Hematopoietic multipotent progenitor cell treated with erythropoietin and hydrocortisone succinate and interleukin-3 and kit ligand, for 4 days (in vitro differentiated cells): ENCODE measurements around the gene DLEC1.

Experiments used
- DNase-seq: peaks from one replicate; pipeline ENCODE4 v3.0.0-alpha.2; 2015

The DLEC1 gene

GRCh38 chr3:38039101-38039898 is at the start of gene DLEC1:
Gene DLEC1, plus strand, starts transcription at chr3:38039208. Its CDS starts 18 bp downstream, at chr3:38039226.
- peak; percentile 88 for DNase-seq

- no peak for DNase-seq
These were observed 49.1 kb upstream of the DLEC1 start for GRCh38 chr3:37989821-37990480.

- DNase-seq = no peak
These were observed 48.5 kb upstream of the DLEC1 start, which contains the start of gene VILL for GRCh38 chr3:37990527-37990926. Gene VILL, plus strand, starts transcription at chr3:37990786. Its CDS starts 2,887 bp downstream, at chr3:37993673.

- no peak for DNase-seq
These were observed 47.9 kb upstream of the DLEC1 start for GRCh38 chr3:37991109-37991508.

GRCh38 chr3:37991823-37992222 is 47.2 kb upstream of the DLEC1 start:
- no peak for DNase-seq

- DNase-seq = no peak
These were observed 46.5 kb upstream of the DLEC1 start for GRCh38 chr3:37992271-37993066.

GRCh38 chr3:37993067-37993455 is 45.9 kb upstream of the DLEC1 start:
- no peak for DNase-seq

GRCh38 chr3:37993460-37993819 is 45.6 kb upstream of the DLEC1 start:
- DNase-seq = no peak

- DNase-seq = peak; percentile 92
These were observed 45.0 kb upstream of the DLEC1 start for GRCh38 chr3:37993820-37994638.

- DNase-seq = peak; percentile 49
These were observed 44.4 kb upstream of the DLEC1 start for GRCh38 chr3:37994639-37994972.

GRCh38 chr3:37995652-37996641 is 43.1 kb upstream of the DLEC1 start:
- DNase-seq = no peak

- peak; percentile 94 for DNase-seq
These were observed 42.2 kb upstream of the DLEC1 start for GRCh38 chr3:37996785-37997301.

GRCh38 chr3:37997342-37997741 is 41.7 kb upstream of the DLEC1 start:
- DNase-seq = no peak

- no peak for DNase-seq
These were observed 41.1 kb upstream of the DLEC1 start for GRCh38 chr3:37997791-37998370.

- DNase-seq = no peak
These were observed 39.2 kb upstream of the DLEC1 start for GRCh38 chr3:37999836-38000235.

GRCh38 chr3:38000242-38000916 is 38.6 kb upstream of the DLEC1 start:
- no peak for DNase-seq

GRCh38 chr3:38000965-38001455 is 38.0 kb upstream of the DLEC1 start:
- DNase-seq = no peak

- peak; percentile 47 for DNase-seq
These were observed 37.4 kb upstream of the DLEC1 start for GRCh38 chr3:38001456-38002081.

- DNase-seq = no peak
These were observed 36.6 kb upstream of the DLEC1 start for GRCh38 chr3:38002291-38002876.
